LNCaP clone FGC (cell line): ENCODE measurements around the gene ZEB2.

Source experiments
- DNase-seq: peaks from one replicate; pipeline ENCODE4 v3.0.0-alpha.2; 2011; ENCODE audit warnings: low read depth
- H3K4me3 ChIP-seq: 2 replicates; pipeline ENCODE4 v1.5.1; 2011; ENCODE audit warnings: mild to moderate bottlenecking, low read depth, low read length, control low read depth
- TF ChIP-seq, protein P1 (sequence below): IDR thresholded peaks from 2 replicates; pipeline ENCODE4 v1.5.1; 2012; ENCODE audit warnings: mild to moderate bottlenecking; ENCODE audit not compliant: control insufficient read depth, insufficient read depth; ENCODE audit errors: extremely low read depth

The ZEB2 gene

DNA sequence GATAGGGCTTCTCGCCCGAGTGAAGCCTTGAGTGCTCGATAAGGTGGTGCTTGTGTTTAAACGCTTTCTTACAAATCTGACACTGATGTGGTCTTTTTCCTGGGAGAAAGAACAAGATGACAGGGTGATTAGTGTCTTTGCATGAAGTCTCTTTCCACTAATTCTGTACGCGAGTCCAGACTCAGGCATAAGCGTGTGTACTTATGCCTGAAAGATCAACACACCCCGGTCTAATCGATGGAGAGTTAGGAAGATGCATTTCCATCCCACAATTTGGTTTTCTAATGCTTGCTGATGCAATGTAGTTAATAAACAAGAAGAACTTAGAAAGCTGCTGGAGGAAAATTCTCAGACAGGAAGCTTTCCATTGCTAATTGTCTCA is 130.0 kb downstream of the ZEB2 start:
- DNase-seq = no peak
- no peak overlapping the region for H3K4me3 ChIP-seq
- TF ChIP-seq, protein P1, sequence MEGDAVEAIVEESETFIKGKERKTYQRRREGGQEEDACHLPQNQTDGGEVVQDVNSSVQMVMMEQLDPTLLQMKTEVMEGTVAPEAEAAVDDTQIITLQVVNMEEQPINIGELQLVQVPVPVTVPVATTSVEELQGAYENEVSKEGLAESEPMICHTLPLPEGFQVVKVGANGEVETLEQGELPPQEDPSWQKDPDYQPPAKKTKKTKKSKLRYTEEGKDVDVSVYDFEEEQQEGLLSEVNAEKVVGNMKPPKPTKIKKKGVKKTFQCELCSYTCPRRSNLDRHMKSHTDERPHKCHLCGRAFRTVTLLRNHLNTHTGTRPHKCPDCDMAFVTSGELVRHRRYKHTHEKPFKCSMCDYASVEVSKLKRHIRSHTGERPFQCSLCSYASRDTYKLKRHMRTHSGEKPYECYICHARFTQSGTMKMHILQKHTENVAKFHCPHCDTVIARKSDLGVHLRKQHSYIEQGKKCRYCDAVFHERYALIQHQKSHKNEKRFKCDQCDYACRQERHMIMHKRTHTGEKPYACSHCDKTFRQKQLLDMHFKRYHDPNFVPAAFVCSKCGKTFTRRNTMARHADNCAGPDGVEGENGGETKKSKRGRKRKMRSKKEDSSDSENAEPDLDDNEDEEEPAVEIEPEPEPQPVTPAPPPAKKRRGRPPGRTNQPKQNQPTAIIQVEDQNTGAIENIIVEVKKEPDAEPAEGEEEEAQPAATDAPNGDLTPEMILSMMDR = no peak

DNA sequence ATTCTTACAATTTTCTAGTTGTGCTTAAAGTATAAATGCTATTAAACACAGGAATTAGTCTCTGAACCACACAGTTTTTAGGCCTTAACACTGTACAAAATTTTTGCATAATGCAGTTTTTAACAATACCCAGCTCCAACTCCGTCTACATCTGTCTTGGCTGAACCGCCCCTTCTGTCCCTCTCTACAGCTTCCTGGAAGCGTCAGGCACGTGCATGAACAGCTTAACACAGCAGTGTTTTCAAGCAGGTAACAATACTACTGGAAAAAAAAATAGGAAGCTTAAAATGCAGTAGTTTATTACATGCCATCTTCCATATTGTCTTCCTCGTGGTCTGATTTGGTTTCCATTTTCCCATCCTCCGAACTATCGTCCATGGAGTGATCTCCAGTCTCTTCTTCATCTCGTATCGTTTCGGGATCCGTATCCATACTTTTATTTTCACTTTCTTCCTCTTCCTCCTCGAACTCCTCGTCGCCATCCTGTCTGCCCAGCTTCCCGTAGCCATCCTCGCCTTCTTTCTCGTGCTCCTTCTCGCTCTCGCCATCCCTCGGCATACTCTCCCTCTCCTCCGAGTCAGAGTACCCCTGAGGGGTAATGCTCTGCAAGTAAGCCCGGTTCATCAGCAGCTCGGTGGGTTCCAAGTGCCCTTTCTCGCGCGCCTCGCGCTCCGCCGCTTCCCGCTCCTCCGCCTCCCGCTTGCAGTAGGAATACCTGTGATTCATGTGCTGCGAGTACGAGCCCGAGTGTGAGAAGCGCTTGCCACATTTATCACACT is 130.6 kb downstream of the ZEB2 start:
- H3K4me3 ChIP-seq = no peak overlapping the region
- DNase-seq = no peak
- TF ChIP-seq, protein P1 = no peak

DNA sequence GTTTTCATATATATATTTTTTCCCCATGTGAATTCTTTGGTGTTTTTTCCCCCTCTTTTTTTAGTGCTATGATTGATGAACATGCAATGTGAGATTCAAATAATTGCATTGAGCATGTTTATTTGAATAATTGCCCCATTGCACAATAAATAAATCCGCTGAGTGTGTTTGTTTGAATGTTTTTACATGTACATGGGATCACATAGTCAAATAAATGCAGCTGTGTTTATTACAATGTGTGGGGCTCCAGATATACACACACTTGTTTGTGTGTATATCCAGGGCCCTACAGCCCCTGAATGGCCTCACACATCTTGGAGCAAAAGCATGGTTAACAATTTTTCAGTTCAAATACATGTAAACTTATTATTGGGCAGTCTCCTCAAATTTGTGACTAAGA is 134.5 kb downstream of the ZEB2 start:
- DNase-seq = no peak
- TF ChIP-seq, protein P1 = no peak
- no peak overlapping the region for H3K4me3 ChIP-seq

DNA sequence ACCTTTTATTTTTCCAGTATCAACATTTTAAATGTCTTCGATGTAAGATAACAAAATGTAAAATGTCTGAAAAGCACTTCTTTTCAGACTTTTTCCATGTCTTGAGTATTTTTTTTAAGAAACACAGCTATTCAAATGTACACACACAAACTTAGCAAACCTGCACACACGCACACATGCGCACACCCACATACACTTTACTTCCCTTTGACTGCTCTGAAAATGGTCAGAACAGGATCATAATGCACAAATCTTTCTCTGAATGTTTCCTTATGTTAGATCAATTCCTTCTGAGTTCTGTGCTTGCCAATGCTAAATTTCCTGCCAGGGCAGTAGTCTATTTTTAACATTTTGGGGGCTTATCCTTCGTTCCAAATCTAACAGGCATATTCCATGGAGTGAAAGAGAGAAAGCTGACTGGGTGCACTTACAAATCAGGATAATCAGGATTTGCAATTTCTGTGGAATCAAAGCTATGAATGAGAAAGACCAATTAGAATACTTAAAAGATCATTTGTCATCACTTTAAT is 136.3 kb downstream of the ZEB2 start:
- TF ChIP-seq, protein P1 = no peak
- DNase-seq = no peak
- no peak overlapping the region for H3K4me3 ChIP-seq

DNA sequence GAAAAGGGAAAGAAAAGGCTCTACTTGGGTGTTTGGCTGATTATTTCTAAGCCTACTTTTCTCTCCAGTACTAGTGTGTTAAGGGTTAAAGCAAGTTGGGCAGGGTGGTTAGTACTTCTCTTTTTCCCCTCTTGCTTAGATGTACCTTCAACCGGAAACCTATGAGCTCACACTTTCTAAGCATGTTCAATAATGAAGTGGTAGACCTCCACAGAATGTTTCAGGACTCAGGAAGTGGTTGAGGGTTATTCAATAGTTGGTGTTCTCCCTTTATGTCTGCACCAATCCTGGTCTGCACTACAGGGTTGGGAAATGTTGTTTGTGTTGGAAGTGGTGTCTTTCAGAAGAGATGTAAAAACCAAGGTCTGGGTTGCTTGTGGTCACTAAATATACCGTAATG is 137.1 kb downstream of the ZEB2 start:
- H3K4me3 ChIP-seq = no peak overlapping the region
- TF ChIP-seq, protein P1 = no peak
- DNase-seq = no peak

DNA sequence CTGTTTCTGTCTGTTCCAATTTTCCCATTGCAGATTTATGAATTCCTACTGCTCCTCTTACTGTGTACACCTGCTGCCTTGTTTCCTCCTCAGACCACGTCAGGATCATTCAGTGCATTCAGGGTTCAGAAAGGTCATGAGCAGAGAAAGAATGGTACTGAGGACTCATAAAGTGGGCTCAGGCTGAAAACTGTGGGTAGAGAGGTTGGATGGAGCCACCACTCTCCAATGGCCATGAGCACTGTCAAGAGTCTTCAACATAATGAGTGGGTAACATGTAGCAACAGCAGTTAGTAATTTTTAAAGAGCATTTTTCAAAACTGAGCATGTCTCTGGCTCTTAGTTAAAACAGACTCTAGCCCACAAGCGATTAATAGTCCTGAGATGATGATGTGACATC is 138.2 kb downstream of the ZEB2 start:
- no peak for DNase-seq
- no peak overlapping the region for H3K4me3 ChIP-seq
- TF ChIP-seq, protein P1 = no peak
